ENCODE measurements around the gene SKIC3. TPM values are rescaled to one million over a fixed set of nuclear protein-coding genes. Genes with fewer than 3 reads are reported as not detected.
A peak's percentile ranks its signal among the peaks of the same experiment; 100 is the strongest.

The SKIC3 gene
- total and polyA plus RNA-seq, 2 donors (not counting 1 experiment from before 2014, with no cell fraction given) = 24.9 to 75.4 TPM

DNA sequence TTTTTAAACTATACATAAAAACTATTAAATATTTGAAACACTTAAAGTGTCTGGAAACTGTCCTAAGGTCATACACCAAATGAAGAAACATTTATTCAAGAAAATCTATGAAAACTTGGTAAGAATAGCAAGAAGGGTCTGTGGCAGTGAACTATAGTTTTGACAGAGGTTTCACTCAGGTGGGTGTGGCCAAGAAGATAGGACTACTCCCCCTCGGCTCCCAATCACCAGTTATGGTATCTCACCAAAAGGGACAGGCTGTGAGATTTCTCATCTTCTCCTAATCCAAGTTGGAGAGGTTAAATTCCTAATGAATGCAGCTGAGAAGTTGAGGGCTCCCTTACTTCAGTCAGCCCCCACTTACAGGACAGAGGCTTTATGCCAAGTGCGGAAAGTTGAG, 3.1 kb upstream of the SKIC3 start:
- Mint-ChIP-seq H3K4me3 (no peak overlapping the region), H3K27ac (no peak overlapping the region), H3K9me3 (ENCODE audit: insufficient read depth) (no peaks in the 10 kb centered on the region), H3K4me1 (peaks cover 28% of the 10 kb centered on the region), H3K27me3 (no peaks in the 10 kb centered on the region)
- no peaks in the 10 kb centered on the region for H3K27me3 ChIP-seq (replicated peaks in 1 of 4; ENCODE audit: control extremely low read depth in 1 of 4, control insufficient read depth in 3 of 4, insufficient read depth in 4 of 4, low read length in 3 of 4)
- POLR2A ChIA-PET = no interaction called here
- DNase-seq (no peak), ATAC-seq (ENCODE audit: low read depth) (no peak)
- intact Hi-C loops (cut with micrococcal nuclease) = loop anchor here (10.0 kb wide), 1 partner anchor 943 kb away; the partner anchor contains the start of genes KIAA0825 and SLF1
- H3K9me3 ChIP-seq (ENCODE audit: control extremely low read depth in 1 of 3, control insufficient read depth in 2 of 3, insufficient read depth in 1 of 3, low read length in 2 of 3) = no peaks in the 10 kb centered on the region
- H3K27ac ChIP-seq (ENCODE audit: low read length in 2 of 2) = no peak overlapping the region
- no peak overlapping the region for H3K4me3 ChIP-seq (ENCODE audit: control extremely low read depth in 1 of 5, extremely low read depth in 1 of 5, insufficient read depth in 1 of 5, low read depth in 2 of 5, low read length in 4 of 5)
- H3K4me2 ChIP-seq (replicated peaks; ENCODE audit: low read depth, low read length, poor library complexity, severe bottlenecking) = no peak overlapping the region
- H3K4me1 ChIP-seq (ENCODE audit: control insufficient read depth in 2 of 2, insufficient read depth in 2 of 2, low read length in 2 of 2) = peaks cover 14 to 20% of the 10 kb centered on the region in 2 donors
- no peak overlapping the region for H2AFZ ChIP-seq (ENCODE audit: insufficient read depth, low read depth, low read length, poor library complexity, severe bottlenecking)
- CTCF ChIA-PET = interaction anchor here (1.1 kb wide), 1 partner anchor 87 kb away, joined by 3 read pairs; no protein-coding TSS in a partner anchor
- WGBS (ENCODE audit: insufficient coverage) = 88% methylated on average over 1 of the region's 2 CpGs
- TF ChIP-seq, protein P1, sequence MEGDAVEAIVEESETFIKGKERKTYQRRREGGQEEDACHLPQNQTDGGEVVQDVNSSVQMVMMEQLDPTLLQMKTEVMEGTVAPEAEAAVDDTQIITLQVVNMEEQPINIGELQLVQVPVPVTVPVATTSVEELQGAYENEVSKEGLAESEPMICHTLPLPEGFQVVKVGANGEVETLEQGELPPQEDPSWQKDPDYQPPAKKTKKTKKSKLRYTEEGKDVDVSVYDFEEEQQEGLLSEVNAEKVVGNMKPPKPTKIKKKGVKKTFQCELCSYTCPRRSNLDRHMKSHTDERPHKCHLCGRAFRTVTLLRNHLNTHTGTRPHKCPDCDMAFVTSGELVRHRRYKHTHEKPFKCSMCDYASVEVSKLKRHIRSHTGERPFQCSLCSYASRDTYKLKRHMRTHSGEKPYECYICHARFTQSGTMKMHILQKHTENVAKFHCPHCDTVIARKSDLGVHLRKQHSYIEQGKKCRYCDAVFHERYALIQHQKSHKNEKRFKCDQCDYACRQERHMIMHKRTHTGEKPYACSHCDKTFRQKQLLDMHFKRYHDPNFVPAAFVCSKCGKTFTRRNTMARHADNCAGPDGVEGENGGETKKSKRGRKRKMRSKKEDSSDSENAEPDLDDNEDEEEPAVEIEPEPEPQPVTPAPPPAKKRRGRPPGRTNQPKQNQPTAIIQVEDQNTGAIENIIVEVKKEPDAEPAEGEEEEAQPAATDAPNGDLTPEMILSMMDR (IDR thresholded peaks at IDR 0.05) = no peak
- TF ChIP-seq EZH2 (IDR thresholded peaks at IDR 0.05; ENCODE audit: borderline replicate concordance, insufficient read depth, low read depth, low read length, poor library complexity, severe bottlenecking) = no peak
- H3K9ac ChIP-seq (ENCODE audit: low read length) = no peak overlapping the region
- H4K20me1 ChIP-seq (ENCODE audit: control insufficient read depth, insufficient read depth, low read length, poor library complexity, severe bottlenecking) = peaks cover 2% of the 10 kb centered on the region
- no peaks in the 10 kb centered on the region for H3K36me3 ChIP-seq (replicated peaks in 1 of 2; ENCODE audit: control extremely low read depth in 1 of 2, control insufficient read depth in 1 of 2, extremely low read depth in 1 of 2, insufficient read depth in 2 of 2, low read length in 1 of 2)
- peaks cover 21% of the 10 kb centered on the region for H3K79me2 ChIP-seq (ENCODE audit: control insufficient read depth, insufficient read depth, low read length)

- no peaks in the 10 kb centered on the region for H3K36me3 ChIP-seq (replicated peaks in 1 of 2; ENCODE audit: control extremely low read depth in 1 of 2, control insufficient read depth in 1 of 2, extremely low read depth in 1 of 2, insufficient read depth in 2 of 2, low read length in 1 of 2)
- H3K79me2 ChIP-seq (ENCODE audit: control insufficient read depth, insufficient read depth, low read length) = peaks cover 43% of the 10 kb centered on the region
- peaks cover 14 to 20% of the 10 kb centered on the region in 2 donors for H3K4me1 ChIP-seq (ENCODE audit: control insufficient read depth in 2 of 2, insufficient read depth in 2 of 2, low read length in 2 of 2)
- peak overlapping the region; percentile 59 to 91 (median 77) for H3K4me3 ChIP-seq (ENCODE audit: control extremely low read depth in 1 of 5, extremely low read depth in 1 of 5, insufficient read depth in 1 of 5, low read depth in 2 of 5, low read length in 4 of 5)
- H2AFZ ChIP-seq (ENCODE audit: insufficient read depth, low read depth, low read length, poor library complexity, severe bottlenecking) = peak overlapping the region; percentile 85
- ChIA-PET POLR2A (no interaction called here), CTCF (interaction anchor here (1.0 kb wide), 2 partner anchors 91 to 253 kb away, joined by 4 to 5 read pairs; partner anchors contain the start of gene RFESD)
- 0% methylated on average over 2 of the region's 9 CpGs for WGBS (ENCODE audit: insufficient coverage)
- H3K9me3 ChIP-seq (ENCODE audit: control extremely low read depth in 1 of 3, control insufficient read depth in 2 of 3, insufficient read depth in 1 of 3, low read length in 2 of 3) = no peaks in the 10 kb centered on the region
- peak overlapping the region; percentile 93 for H3K4me3 Mint-ChIP-seq
- H3K4me2 ChIP-seq (replicated peaks; ENCODE audit: low read depth, low read length, poor library complexity, severe bottlenecking) = peak overlapping the region; percentile 74
- H3K27me3 ChIP-seq (replicated peaks in 1 of 4; ENCODE audit: control extremely low read depth in 1 of 4, control insufficient read depth in 3 of 4, insufficient read depth in 4 of 4, low read length in 3 of 4) = no peaks in the 10 kb centered on the region
- peaks cover 16% of the 10 kb centered on the region for H4K20me1 ChIP-seq (ENCODE audit: control insufficient read depth, insufficient read depth, low read length, poor library complexity, severe bottlenecking)
- intact Hi-C loops (cut with micrococcal nuclease) = loop anchor here (1.0 to 10.0 kb wide), 7 partner anchors 65 to 1628 kb away; partner anchors contain the start of genes GLRX, GPR150, KIAA0825 and RFESD
- DNase-seq = no peak
- peak overlapping the region; percentile 90 for H3K27ac Mint-ChIP-seq
- H3K9ac ChIP-seq (ENCODE audit: low read length) = peak overlapping the region; percentile 72
- no peaks in the 10 kb centered on the region for H3K27me3 Mint-ChIP-seq
- no peaks in the 10 kb centered on the region for H3K9me3 Mint-ChIP-seq (ENCODE audit: insufficient read depth)
- no peak for ATAC-seq (ENCODE audit: low read depth)
- H3K27ac ChIP-seq (ENCODE audit: low read length in 2 of 2) = peak overlapping the region; percentile 71 to 80
- TF ChIP-seq, protein P1 (IDR thresholded peaks at IDR 0.05) = no peak
- no peak for TF ChIP-seq EZH2 (IDR thresholded peaks at IDR 0.05; ENCODE audit: borderline replicate concordance, insufficient read depth, low read depth, low read length, poor library complexity, severe bottlenecking)
- peaks cover 41% of the 10 kb centered on the region for H3K4me1 Mint-ChIP-seq
Observed at GRCh38 chr5:95555553-95555952, 776 bp upstream of the SKIC3 start.
